ENCODE measurements around the gene COLEC11. TPM values are rescaled to one million over a fixed set of nuclear protein-coding genes. Genes with fewer than 3 reads are reported as not detected.

COLEC11 gene
- total and polyA plus RNA-seq, 9 of the 15 experiments (the other 6 are each of a cell fraction or from before 2014, with no cell fraction given) = 0.32 to 4.3 (median 1.8) TPM

- FAIRE-seq = no peak
- peak; percentile 8 for ATAC-seq
- Histone ChIP-seq H3K9me1 (ENCODE audit: control insufficient read depth, insufficient read depth, low read length) (no peaks in the 10 kb centered on the region), H2AFZ (ENCODE audit: low read depth, low read length) (no peak overlapping the region), H3K4me3 (no peak overlapping the region), H3K27ac (ENCODE audit: extremely low read depth, low read depth, low read length) (peak overlapping the region; percentile 19; the same call in 1 of the 3 replicates), H3K9ac (ENCODE audit: insufficient read depth in 1 of 2, low read depth in 2 of 2, low read length in 2 of 2) (peak overlapping the region in 1 of 2 experiments; percentile 0; a peak in 1 of 4 replicates), H3K79me2 (ENCODE audit: control insufficient read depth, insufficient read depth, low read length) (peaks cover 5% of the 10 kb centered on the region; the same call in 2 of the 3 replicates), H3K36me3 (ENCODE audit: control insufficient read depth, insufficient read depth, low read length) (peaks cover 36% of the 10 kb centered on the region), H3K27me3 (ENCODE audit: control insufficient read depth in 2 of 2, insufficient read depth in 2 of 2, low read length in 2 of 2) (no peaks in the 10 kb centered on the region), H4K20me1 (replicated peaks; ENCODE audit: control insufficient read depth, insufficient read depth, low read length) (peaks cover 8% of the 10 kb centered on the region), H3K4me2 (ENCODE audit: insufficient read depth, low read length) (no peak overlapping the region; the same call in 1 of the 2 replicates), H3K9me3 (replicated peaks; ENCODE audit: control insufficient read depth, insufficient read depth, low read depth, low read length) (no peaks in the 10 kb centered on the region), H3K4me1 (replicated peaks in 1 of 2; ENCODE audit: control insufficient read depth in 2 of 2, insufficient read depth in 2 of 2, low read length in 2 of 2) (peaks cover 20 to 31% of the 10 kb centered on the region in 2 experiments; a peak in 4 of 5 replicates)
- CTCF ChIA-PET (ENCODE audit: low intra/inter-chr PET ratio) = no interaction called here
- 67% methylated on average over 4 of the region's 4 CpGs for WGBS (ENCODE audit: insufficient coverage, low coverage, missing lambda C conversion rate)
- BruUV-seq (replicated peaks) = no TSS peak
- DNase-seq (ENCODE audit: extremely low read depth in 1 of 4, low spot score in 3 of 4) = no peak
- intact Hi-C loops (cut with micrococcal nuclease) = no loop called here
- in situ Hi-C loops (cut with MboI) = no loop called here
- TF ChIP-seq RBM34 (IDR thresholded peaks at IDR 0.05; ENCODE audit: borderline replicate concordance, insufficient read depth, low read length) = no peak
- TF ChIP-seq TFAM (CRISPR knock-in tag; conservative IDR thresholded peaks at IDR 0.05) = no peak
- no peak for TF ChIP-seq ZEB2 (IDR thresholded peaks at IDR 0.05)
- no peak for TF ChIP-seq RB1 (IDR thresholded peaks at IDR 0.05; ENCODE audit: low read depth)
- TF ChIP-seq EP400 (IDR thresholded peaks at IDR 0.05) = 0 out of 2 replicates have a peak, but pooled peaks have one; percentile 35
- TF ChIP-seq XRCC5 (IDR thresholded peaks at IDR 0.05; ENCODE audit: low read depth, low read length) = 0 out of 2 replicates have a peak, but pooled peaks have one; percentile 25
- no peak for TF ChIP-seq MLX (CRISPR knock-in tag; conservative IDR thresholded peaks at IDR 0.05)
- 0 out of 4 replicates have a peak, but pooled peaks of 1 of the 2 experiments have one; percentile 51 for TF ChIP-seq TEAD1 (CRISPR knock-in tag; IDR thresholded peaks at IDR 0.05)
- peak; percentile 3; the same call in 1 of the 2 replicates for TF ChIP-seq C11orf30 (IDR thresholded peaks at IDR 0.05; ENCODE audit: low read depth)
- TF ChIP-seq ADNP (tag; IDR thresholded peaks at IDR 0.05) = 0 out of 2 replicates have a peak, but pooled peaks have one; percentile 18
- peak; percentile 19; the same call in 1 of the 2 replicates for TF ChIP-seq EP300 (IDR thresholded peaks at IDR 0.05; ENCODE audit: low read length)
- no peak for TF ChIP-seq PRDM10 (IDR thresholded peaks at IDR 0.05; ENCODE audit: partially characterized antibody)
- 0 out of 2 replicates have a peak, but pooled peaks have one; percentile 32 for TF ChIP-seq BCOR (IDR thresholded peaks at IDR 0.05)
- TF ChIP-seq NFE2 (IDR thresholded peaks at IDR 0.05; ENCODE audit: low read depth) = peak; percentile 24; the same call in 1 of the 2 replicates
- no peak for TF ChIP-seq TARDBP (IDR thresholded peaks at IDR 0.05)
- TF ChIP-seq NR1H2 (CRISPR knock-in tag; IDR thresholded peaks at IDR 0.05) = no peak
- no peak for TF ChIP-seq MAFF (IDR thresholded peaks at IDR 0.05; ENCODE audit: low read length)
- no peak for TF ChIP-seq SMARCE1 (IDR thresholded peaks at IDR 0.05)
- TF ChIP-seq JUND (IDR thresholded peaks at IDR 0.05; ENCODE audit: borderline replicate concordance, low read depth, low read length) = 0 out of 2 replicates have a peak, but pooled peaks have one; percentile 4
- no peak for TF ChIP-seq JUND (tag; IDR thresholded peaks at IDR 0.05; ENCODE audit: borderline replicate concordance, low read depth, low read length)
- POLR2A ChIA-PET = interaction anchor here (0.6 to 2.3 kb wide), 6 partner anchors 9 to 69 kb away, joined by 3 to 22 read pairs (median 4); partner anchors contain the start of genes COLEC11 and RNASEH1
Observed at GRCh38 chr2:3584608-3585260, 10.2 kb upstream of the COLEC11 start.
